ENCODE data around the gene OAF. TPM values are rescaled to one million over a fixed set of nuclear protein-coding genes. Genes with fewer than 3 reads are reported as not detected.

OAF gene
- total RNA-seq (10 to 100 TPM; 21.6 to 57.1 (median 44.9) TPM), polyA plus RNA-seq (25.3 TPM)
- long read RNA-seq, donor 1, transcript OAF-201 (4 exons, 2,525 nt): major isoform, 154 of 175 reads
- long read RNA-seq, donor 1, transcript OAF-202 (4 exons, 815 nt): minor isoform, 5 of 175 reads
- long read RNA-seq, donor 1, partial matches to known transcripts: 4 of 175 reads
- long read RNA-seq, donor 1, other reads (novel, unspliced or antisense): 12 of 175 reads
- long read RNA-seq, donor 2, transcript OAF-201 (4 exons, 2,525 nt): major isoform, 99 of 104 reads
- long read RNA-seq, donor 2, partial matches to known transcripts: 0 of 104 reads
- long read RNA-seq, donor 2, other reads (novel, unspliced or antisense): 4 of 104 reads
- long read RNA-seq, donor 3, transcript OAF-201 (4 exons, 2,525 nt): major isoform, 8 of 17 reads
- long read RNA-seq, donor 3, partial matches to known transcripts: 6 of 17 reads
- long read RNA-seq, donor 3, other reads (novel, unspliced or antisense): 3 of 17 reads
- long read RNA-seq, donor 4, transcript OAF-201 (4 exons, 2,525 nt): major isoform, 52 of 59 reads
- long read RNA-seq, donor 4, partial matches to known transcripts: 2 of 59 reads
- long read RNA-seq, donor 4, other reads (novel, unspliced or antisense): 1 of 59 reads

DNA sequence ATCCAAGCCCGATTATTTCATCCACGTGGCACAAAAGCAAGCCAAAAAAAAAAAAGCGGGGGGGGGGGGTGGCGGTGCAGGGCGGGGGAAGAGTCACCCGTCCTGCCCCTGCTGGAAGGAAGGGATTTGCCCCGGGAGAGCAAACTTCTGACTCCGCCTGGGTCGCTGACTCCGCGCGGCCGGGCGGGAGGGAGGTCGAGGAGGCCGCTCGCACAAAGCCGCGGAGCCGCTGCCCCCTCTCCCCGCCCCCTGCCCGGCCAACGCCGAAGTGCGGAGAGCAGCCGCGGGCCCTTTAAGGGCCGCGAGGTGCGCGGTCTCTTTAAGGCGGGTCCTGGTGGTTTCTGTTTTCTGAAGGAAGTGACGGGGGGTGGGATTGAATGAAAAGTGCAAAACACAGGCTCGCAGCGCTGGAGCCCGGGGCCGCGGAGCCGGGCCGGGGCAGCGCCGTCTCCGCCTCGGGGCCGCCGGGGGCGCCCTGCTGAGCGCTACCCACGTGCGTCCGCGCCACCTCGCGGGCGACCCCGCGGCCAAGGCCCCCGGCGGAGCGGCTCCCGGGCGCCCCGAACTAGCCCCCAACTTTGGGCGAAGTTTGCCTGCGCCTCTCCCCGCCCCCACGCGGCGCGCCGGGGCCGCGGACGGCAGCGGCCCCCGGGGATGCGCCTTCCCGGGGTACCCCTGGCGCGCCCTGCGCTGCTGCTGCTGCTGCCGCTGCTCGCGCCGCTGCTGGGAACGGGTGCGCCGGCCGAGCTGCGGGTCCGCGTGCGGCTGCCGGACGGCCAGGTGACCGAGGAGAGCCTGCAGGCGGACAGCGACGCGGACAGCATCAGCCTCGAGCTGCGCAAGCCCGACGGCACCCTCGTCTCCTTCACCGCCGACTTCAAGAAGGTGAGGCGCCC is at the start of gene OAF:
Gene OAF (plus strand): TSS at position 407 of the 896 bp plus-strand sequence. CDS start 248 bp downstream, at position 655.
- DNase-seq (peak; percentile 84 to 92 (median 92)), ATAC-seq (peak; percentile 88 to 91)
- Histone ChIP-seq H3K4me1 (ENCODE audit: control insufficient read depth, insufficient read depth, low read length) (peaks cover 14% of the 10 kb centered on the region), H3K27me3 (ENCODE audit: control insufficient read depth, insufficient read depth) (no peaks in the 10 kb centered on the region), H3K4me3 (ENCODE audit: low read length) (peak within 1 kb of the TSS; percentile 70), H3K27ac (ENCODE audit: low read length) (peak within 1 kb of the TSS; percentile 91), H3K9me3 (ENCODE audit: control insufficient read depth, low read length) (no peaks in the 10 kb centered on the region)
- under 1% methylated on average over 108 of the region's 108 CpGs for WGBS
- intact Hi-C loops (cut with DNase I): no loop called here

DNA sequence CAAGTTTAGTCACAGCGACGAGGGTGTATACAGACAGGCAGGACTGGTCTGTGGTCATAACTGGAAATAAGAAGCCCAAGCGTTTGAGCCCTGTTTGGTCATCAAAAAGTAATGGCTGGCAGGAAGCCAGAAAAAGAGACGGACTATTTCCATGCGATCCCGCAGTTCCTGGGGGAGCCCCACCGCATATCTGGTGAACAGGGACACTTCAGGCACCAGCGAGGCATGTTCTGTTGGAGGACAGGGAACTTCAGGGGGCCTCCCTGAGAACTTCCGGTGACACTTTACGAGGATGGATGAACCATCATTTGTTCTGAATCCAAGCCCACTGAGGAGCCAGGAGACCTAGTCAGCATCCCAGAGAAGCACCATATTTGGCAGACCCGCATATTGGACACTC is 43.2 kb upstream of the OAF start:
- no peaks in the 10 kb centered on the region for H3K4me1 ChIP-seq (ENCODE audit: control insufficient read depth, insufficient read depth, low read length)
- no peak for DNase-seq
- 66% methylated on average over 11 of the region's 11 CpGs for WGBS
- no peak for ATAC-seq
- intact Hi-C loops (cut with DNase I): no loop called here
- H3K9me3 ChIP-seq (ENCODE audit: control insufficient read depth, low read length): no peaks in the 10 kb centered on the region
- no peak overlapping the region for H3K4me3 ChIP-seq (ENCODE audit: low read length)
- H3K27ac ChIP-seq (ENCODE audit: low read length): no peak overlapping the region
- H3K27me3 ChIP-seq (ENCODE audit: control insufficient read depth, insufficient read depth): no peaks in the 10 kb centered on the region

DNA sequence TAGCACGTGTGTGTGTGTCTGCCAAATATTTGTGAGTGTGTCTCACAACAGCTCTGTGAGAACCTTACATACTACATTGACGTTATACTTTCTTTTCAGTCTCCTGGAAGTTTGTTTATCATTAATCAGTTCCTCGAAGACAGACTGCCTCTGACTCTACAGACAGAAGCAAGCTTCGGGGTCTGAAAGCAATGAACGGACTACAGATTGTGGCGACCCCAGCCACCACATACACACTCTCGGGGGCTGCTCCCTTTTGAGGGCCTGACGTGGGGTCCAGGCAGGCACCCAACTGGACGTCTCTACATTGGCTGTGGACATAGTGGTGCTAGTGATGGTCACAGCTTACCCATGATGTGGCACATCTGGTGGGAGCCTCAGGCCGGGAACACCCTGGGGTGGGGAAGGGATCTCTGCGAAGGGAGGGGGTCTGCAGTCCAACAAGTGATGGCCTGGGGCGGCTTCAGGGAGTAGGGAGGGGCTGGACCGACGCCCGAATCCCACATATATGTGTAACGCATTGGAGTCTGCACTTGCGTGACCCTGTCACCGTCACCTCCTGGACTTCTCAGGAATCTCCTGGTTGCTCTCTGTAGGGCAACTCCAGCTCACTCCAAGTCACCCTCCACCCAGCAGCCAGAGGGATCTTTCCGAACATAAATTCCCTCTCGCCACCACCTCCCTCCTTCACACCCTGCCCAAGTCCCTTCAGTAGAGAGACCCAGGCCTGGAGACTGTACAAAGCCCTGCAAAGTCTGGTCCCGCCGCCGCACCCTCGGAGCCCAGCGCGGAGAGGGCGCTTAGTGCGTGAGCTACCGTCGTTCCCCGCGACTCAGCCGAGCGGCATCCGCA is 42.5 kb upstream of the OAF start:
- Histone ChIP-seq H3K4me1 (ENCODE audit: control insufficient read depth, insufficient read depth, low read length) (no peaks in the 10 kb centered on the region), H3K4me3 (ENCODE audit: low read length) (peak overlapping the region; percentile 23), H3K27ac (ENCODE audit: low read length) (no peak overlapping the region), H3K27me3 (ENCODE audit: control insufficient read depth, insufficient read depth) (no peaks in the 10 kb centered on the region), H3K9me3 (ENCODE audit: control insufficient read depth, low read length) (no peaks in the 10 kb centered on the region)
- intact Hi-C loops (cut with DNase I): no loop called here
- WGBS: 29% methylated on average over 35 of the region's 35 CpGs
- DNase-seq (peak in 1 of 3 donors; percentile 44), ATAC-seq (no peak)

DNA sequence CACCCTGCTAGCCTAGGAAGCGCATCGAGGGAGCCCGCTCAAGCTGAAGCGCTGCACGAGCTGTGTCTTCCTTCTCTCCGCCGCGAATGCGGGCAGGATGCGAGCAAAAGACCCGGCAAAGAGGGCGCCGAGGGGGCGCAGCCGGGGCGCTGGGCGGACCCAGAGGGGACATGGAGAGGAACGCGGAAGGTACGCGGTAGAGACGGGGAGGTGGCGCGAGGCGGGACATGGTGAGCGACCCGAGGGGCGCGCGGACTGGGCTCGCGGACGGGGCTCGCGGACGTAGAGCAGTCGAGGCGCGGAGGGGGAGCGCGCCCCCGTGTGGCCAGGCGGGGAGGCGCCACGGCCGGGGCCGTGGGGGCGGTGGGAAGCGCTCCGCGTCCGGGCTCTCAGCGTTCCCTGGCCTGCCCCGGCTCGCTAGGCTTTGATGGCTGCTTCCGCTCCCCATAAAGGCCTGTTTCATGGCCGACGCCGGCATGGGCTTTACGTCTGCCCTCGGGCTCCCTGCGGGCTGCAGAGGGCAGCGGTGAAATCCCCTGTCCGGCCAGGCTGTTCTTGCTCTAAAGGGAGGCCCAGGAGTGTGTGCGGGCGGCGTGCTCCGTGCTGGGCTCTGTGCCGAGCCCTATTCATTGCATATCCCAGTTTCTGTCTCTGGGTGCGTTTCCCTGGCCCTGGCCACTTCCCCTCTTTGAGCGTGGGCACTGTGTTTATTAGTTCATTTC is 41.7 kb upstream of the OAF start:
- intact Hi-C loops (cut with DNase I): no loop called here
- H3K9me3 ChIP-seq (ENCODE audit: control insufficient read depth, low read length): no peaks in the 10 kb centered on the region
- under 1% methylated on average over 70 of the region's 71 CpGs for WGBS
- ATAC-seq (peak; percentile 89 to 93), DNase-seq (peak; percentile 73 to 91 (median 83))
- no peak overlapping the region for H3K27ac ChIP-seq (ENCODE audit: low read length)
- H3K4me3 ChIP-seq (ENCODE audit: low read length): peak overlapping the region; percentile 23
- H3K27me3 ChIP-seq (ENCODE audit: control insufficient read depth, insufficient read depth): no peaks in the 10 kb centered on the region
- no peaks in the 10 kb centered on the region for H3K4me1 ChIP-seq (ENCODE audit: control insufficient read depth, insufficient read depth, low read length)

DNA sequence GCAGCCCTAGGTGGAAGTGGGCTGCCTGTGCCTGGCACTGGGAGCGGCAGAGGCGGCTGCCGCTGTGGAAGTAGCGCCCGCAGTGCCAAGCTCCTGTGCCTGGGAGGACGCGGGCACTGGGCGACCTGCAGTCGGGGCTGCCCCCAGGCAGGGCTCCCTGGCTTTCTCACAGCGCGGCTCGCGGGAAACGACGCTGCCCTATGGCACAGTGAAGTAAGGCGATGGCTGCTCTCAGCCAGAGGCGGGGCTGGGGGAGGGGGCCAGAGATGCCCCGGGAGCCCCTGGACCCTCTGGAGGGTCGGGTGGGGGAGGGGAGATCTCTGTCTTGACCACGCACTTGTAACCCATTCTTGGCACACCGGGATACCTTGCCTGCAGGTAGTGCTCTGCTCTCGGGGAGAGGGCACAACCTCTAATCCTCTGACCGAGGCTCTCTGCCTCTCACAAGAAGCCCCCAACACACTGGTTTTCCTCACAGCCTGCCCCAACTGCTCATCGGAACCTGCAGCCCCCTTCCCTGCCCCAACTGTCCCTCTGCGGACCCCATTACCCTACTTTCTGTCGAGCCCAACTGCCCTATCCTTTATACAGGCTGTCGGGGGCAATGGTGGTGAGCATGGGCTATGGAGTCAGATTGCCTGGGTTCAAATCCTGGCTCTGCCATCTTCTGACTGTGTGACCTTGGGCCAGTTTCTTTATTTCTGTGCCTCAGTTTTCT is 40.7 kb upstream of the OAF start:
- H3K4me1 ChIP-seq (ENCODE audit: control insufficient read depth, insufficient read depth, low read length): no peaks in the 10 kb centered on the region
- H3K27ac ChIP-seq (ENCODE audit: low read length): no peak overlapping the region
- no peaks in the 10 kb centered on the region for H3K27me3 ChIP-seq (ENCODE audit: control insufficient read depth, insufficient read depth)
- no peak for ATAC-seq
- no peak for DNase-seq
- WGBS: 54% methylated on average over 27 of the region's 27 CpGs
- H3K9me3 ChIP-seq (ENCODE audit: control insufficient read depth, low read length): no peaks in the 10 kb centered on the region
- intact Hi-C loops (cut with DNase I): loop anchor here in 2 of 4 donors (5.0 kb wide), 2 partner anchors 57 to 132 kb away; no protein-coding TSS in a partner anchor
- no peak overlapping the region for H3K4me3 ChIP-seq (ENCODE audit: low read length)

DNA sequence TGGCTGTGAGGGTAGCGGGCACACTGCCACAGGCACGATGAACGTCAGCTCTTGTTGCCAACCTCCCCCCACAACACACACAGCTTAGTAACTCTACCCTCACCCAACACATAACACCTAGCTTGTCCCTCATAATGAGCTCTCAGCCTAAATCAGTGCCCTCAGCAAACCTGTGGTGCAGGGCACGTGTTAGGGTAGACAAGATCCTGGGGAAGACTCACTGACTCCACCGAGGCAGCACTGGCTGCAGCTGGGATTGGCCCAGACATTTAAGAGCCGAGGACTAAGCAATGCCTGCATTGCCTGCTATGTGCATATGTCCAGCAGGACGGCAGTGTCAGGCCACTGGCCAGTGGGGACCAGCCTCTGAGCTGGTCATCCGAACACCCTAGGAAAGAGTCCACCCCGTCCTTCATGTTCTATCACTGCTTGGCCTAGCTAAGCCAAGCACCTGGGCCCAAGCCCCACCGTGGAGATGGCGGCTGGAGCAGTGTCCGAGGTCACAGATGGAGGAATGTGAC is 40.0 kb upstream of the OAF start:
- intact Hi-C loops (cut with DNase I): loop anchor here in 2 of 4 donors (5.0 kb wide), 2 partner anchors 56 to 132 kb away; no protein-coding TSS in a partner anchor
- no peak for DNase-seq
- Histone ChIP-seq H3K27me3 (ENCODE audit: control insufficient read depth, insufficient read depth) (no peaks in the 10 kb centered on the region), H3K4me3 (ENCODE audit: low read length) (no peak overlapping the region), H3K9me3 (ENCODE audit: control insufficient read depth, low read length) (no peaks in the 10 kb centered on the region), H3K27ac (ENCODE audit: low read length) (no peak overlapping the region), H3K4me1 (ENCODE audit: control insufficient read depth, insufficient read depth, low read length) (no peaks in the 10 kb centered on the region)
- WGBS: 85% methylated on average over 12 of the region's 12 CpGs
- ATAC-seq: no peak

DNA sequence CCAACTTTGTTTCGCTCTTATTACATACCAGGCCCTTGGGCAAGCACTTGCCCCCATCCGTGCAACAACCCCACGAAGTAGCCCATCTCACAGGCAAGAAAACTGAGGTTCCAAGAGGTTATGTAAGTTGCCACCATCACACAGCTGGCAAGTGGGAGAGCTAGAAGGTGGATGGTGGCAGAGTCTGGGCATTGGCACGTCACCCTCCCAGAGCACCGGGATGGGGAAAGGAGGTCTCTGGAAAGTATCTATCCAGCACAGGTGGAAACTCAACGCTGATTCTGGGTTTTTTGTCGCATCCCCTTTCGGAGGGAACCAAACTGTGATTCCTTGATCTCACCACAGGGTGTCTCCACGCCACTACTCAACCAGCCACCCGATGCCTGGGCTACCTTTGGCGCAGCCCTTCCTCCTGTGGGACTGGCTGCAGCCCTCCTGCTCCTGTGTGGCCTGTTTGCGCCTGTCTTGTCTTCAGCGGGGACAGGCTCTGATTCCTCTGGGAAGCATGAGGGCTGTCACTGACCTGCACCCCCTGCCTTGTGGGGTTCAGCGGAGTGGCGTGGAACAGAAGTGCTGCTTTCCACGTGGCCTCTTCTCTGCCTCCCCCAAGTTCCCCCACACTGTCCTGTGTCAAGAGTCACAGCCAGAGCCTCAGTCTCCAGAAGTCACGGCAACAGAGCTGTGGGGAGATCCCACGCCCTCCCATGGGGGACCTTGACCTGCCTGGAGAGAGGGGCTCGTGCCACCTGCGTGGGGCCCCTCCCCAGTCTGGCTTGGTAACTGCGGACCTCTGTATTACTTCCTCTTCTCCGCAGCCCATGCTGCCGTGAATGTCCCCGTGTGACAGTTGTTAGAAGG is 38.5 kb upstream of the OAF start:
- no peaks in the 10 kb centered on the region for H3K27me3 ChIP-seq (ENCODE audit: control insufficient read depth, insufficient read depth)
- H3K4me3 ChIP-seq (ENCODE audit: low read length): no peak overlapping the region
- no peaks in the 10 kb centered on the region for H3K9me3 ChIP-seq (ENCODE audit: control insufficient read depth, low read length)
- intact Hi-C loops (cut with DNase I): loop anchor here (1.0 to 5.0 kb wide), 6 partner anchors 55 to 131 kb away; no protein-coding TSS in a partner anchor
- peak; percentile 65 for ATAC-seq
- H3K27ac ChIP-seq (ENCODE audit: low read length): no peak overlapping the region
- 30% methylated on average over 24 of the region's 24 CpGs for WGBS
- no peaks in the 10 kb centered on the region for H3K4me1 ChIP-seq (ENCODE audit: control insufficient read depth, insufficient read depth, low read length)
- peak; percentile 62 to 87 (median 86) for DNase-seq

DNA sequence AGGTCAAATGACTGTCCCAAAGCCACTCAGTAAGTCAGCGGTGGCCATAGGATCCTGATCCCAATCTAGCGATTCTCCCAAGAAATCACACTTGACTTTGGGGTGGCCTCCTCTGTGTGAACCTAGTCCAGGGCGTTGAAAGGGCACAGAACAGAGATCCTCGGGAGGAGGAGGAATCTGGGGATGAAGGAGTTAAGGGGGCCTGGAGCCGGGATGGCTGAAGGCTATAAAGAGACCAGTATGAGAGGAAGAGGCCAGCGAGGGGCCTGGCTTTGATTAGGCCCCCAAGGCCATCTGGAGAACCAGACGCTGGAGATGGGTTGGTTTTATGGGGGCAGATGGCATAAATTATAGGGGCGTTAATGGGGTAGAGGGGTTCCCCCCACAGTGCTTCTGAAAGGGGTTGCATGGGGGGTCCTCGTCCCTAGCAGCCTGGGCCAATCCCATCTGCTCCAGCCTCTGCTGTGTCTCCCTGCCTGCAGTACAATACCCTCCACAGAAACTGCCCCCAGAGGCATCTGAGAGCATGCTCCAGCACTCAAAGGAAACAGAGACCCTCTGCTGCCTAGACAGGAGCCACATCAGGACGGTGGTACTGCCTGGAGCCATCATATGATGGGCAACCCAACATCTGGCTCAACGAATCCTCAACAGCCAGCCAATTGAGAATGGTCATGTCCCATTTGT is 37.7 kb upstream of the OAF start:
- DNase-seq: no peak
- no peaks in the 10 kb centered on the region for H3K27me3 ChIP-seq (ENCODE audit: control insufficient read depth, insufficient read depth)
- H3K9me3 ChIP-seq (ENCODE audit: control insufficient read depth, low read length): no peaks in the 10 kb centered on the region
- intact Hi-C loops (cut with DNase I): loop anchor here (2.0 to 5.0 kb wide), 5 partner anchors 54 to 130 kb away; no protein-coding TSS in a partner anchor
- ATAC-seq: no peak
- 70% methylated on average over 11 of the region's 11 CpGs for WGBS
- no peak overlapping the region for H3K4me3 ChIP-seq (ENCODE audit: low read length)
- H3K27ac ChIP-seq (ENCODE audit: low read length): no peak overlapping the region
- H3K4me1 ChIP-seq (ENCODE audit: control insufficient read depth, insufficient read depth, low read length): no peaks in the 10 kb centered on the region
